Activated B cell treated with CpG ODN at 0.5 μM for 24 hours (primary cell): ENCODE measurements around the gene PKLR. TPM values are rescaled to one million over a fixed set of nuclear protein-coding genes. Genes with fewer than 3 reads are reported as not detected.
A peak's percentile ranks its signal among the peaks of the same experiment; 100 is the strongest.

ENCODE experiments used
- ATAC-seq: fragments of 200-7000 bp; cut with Tn5 transposase; one replicate; pipeline ENCODE4 v1.10.0; 2021; ENCODE audit warnings: low read depth, mild to moderate bottlenecking, moderate library complexity
- CTCF ChIA-PET: fragments of 350-600 bp; sonication (Branson Sonifier 250); formaldehyde crosslinking; loops from one replicate; lab custom pipeline; 2021; ENCODE audit warnings: antibody characterized with exemption; lab: Charles Lee
- POLR2A ChIA-PET: fragments of 350-600 bp; sonication (Branson Sonifier 250); formaldehyde crosslinking; loops from one replicate; lab custom pipeline; 2021; ENCODE audit warnings: antibody characterized with exemption; lab: Charles Lee
- DNase-seq: peaks from one replicate; pipeline ENCODE4 v3.0.0; 2022
- H3K27ac Mint-ChIP-seq: one replicate; pipeline ENCODE4 v1.8.0; 2020; ENCODE audit warnings: mixed read lengths
- H3K27me3 Mint-ChIP-seq: one replicate; pipeline ENCODE4 v1.8.0; 2021; ENCODE audit warnings: mixed read lengths
- H3K36me3 Mint-ChIP-seq: one replicate; pipeline ENCODE4 v1.8.0; 2021; ENCODE audit warnings: low read depth, mixed read lengths
- H3K4me1 Mint-ChIP-seq: one replicate; pipeline ENCODE4 v1.8.0; 2021; ENCODE audit warnings: mixed read lengths
- H3K4me3 Mint-ChIP-seq: one replicate; pipeline ENCODE4 v1.8.0; 2020; ENCODE audit warnings: mild to moderate bottlenecking, mixed read lengths
- H3K9me3 Mint-ChIP-seq: one replicate; pipeline ENCODE4 v1.8.0; 2020; ENCODE audit warnings: mixed read lengths
- CTCF ChIP-seq: fragments of 200-600 bp; IDR thresholded peaks from one replicate; pipeline ENCODE4 v1.8.0; 2022; ENCODE audit warnings: antibody characterized with exemption, mild to moderate bottlenecking
- intact Hi-C: fragments of 100-400 bp; cut with micrococcal nuclease; formaldehyde crosslinking; loops from one replicate; pipeline ENCODE4 v1.15.1; 2024
- total RNA-seq: library from RNA; stranded (reverse); gene quantifications from 2 replicates; pipeline ENCODE4 v1.2.3, GENCODE V29; 2022

PKLR gene
- total RNA-seq, 1 donor from 2014 or later, result 0.18 TPM

GRCh38 chr1:155261493-155261851 is 39.8 kb downstream of the PKLR start:
- Mint-ChIP-seq H3K4me3 (peak overlapping the region; percentile 98), H3K4me1 (peaks cover 37% of the 10 kb centered on the region), H3K27ac (peak overlapping the region; percentile 92), H3K36me3 (peaks cover 86% of the 10 kb centered on the region), H3K9me3 (no peaks in the 10 kb centered on the region), H3K27me3 (no peaks in the 10 kb centered on the region)
- CTCF ChIA-PET, result interaction anchor here (4.0 kb wide), 1 partner anchor 10 kb away, joined by 47 read pairs; no protein-coding TSS in a partner anchor
- intact Hi-C loops, result loop anchor here (5.0 kb wide), 1 partner anchor 54 kb away; the partner anchor contains the start of genes MTX1 and THBS3
- DNase-seq, result no peak
- ATAC-seq, result peak; percentile 2
- POLR2A ChIA-PET, result interaction anchor here (0.5 to 5.8 kb wide), 16 partner anchors 10 to 375 kb away, joined by 3 to 52 read pairs (median 6); partner anchors contain the start of genes ASH1L, CLK2, FDPS and KRTCAP2
- no peak for TF ChIP-seq CTCF

- Mint-ChIP-seq H3K27ac (no peak overlapping the region), H3K36me3 (peaks cover 82% of the 10 kb centered on the region)
- POLR2A ChIA-PET, result interaction anchor here (0.7 to 5.8 kb wide), 4 partner anchors 9 to 303 kb away, joined by 3 to 52 read pairs (median 4); partner anchors contain the start of genes ASH1L and CLK2
Measured at GRCh38 chr1:155260276-155260675, 41.0 kb downstream of the PKLR start.

GRCh38 chr1:155256058-155256852 is 45.0 kb downstream of the PKLR start:
- POLR2A ChIA-PET, result interaction anchor here (2.5 kb wide), 1 partner anchor 17 kb away, joined by 6 read pairs; the partner anchor contains the start of gene CLK2
- Mint-ChIP-seq H3K27me3 (no peaks in the 10 kb centered on the region), H3K27ac (peak overlapping the region; percentile 26), H3K4me3 (peak overlapping the region; percentile 84), H3K36me3 (peaks cover 43% of the 10 kb centered on the region), H3K9me3 (no peaks in the 10 kb centered on the region), H3K4me1 (peaks cover 40% of the 10 kb centered on the region)
- ATAC-seq (no peak), DNase-seq (no peak)
- no peak for TF ChIP-seq CTCF
- intact Hi-C loops, result loop anchor here (10.0 kb wide), 1 partner anchor 799 kb away; the partner anchor contains the start of genes LAMTOR2 and UBQLN4
- CTCF ChIA-PET, result interaction anchor here (1.4 to 2.0 kb wide), 2 partner anchors 63 to 67 kb away, joined by 4 to 6 read pairs; no protein-coding TSS in a partner anchor

More at GRCh38 chr1:155260276-155260675, 41.0 kb downstream of the PKLR start:
- TF ChIP-seq CTCF, result no peak
- no peak for ATAC-seq
- Mint-ChIP-seq H3K4me1 (peaks cover 44% of the 10 kb centered on the region), H3K27me3 (no peaks in the 10 kb centered on the region), H3K9me3 (no peaks in the 10 kb centered on the region), H3K4me3 (peak overlapping the region; percentile 98)
- no peak for DNase-seq
- intact Hi-C loops, result loop anchor here (5.0 kb wide), 1 partner anchor 53 kb away; the partner anchor contains the start of genes MTX1 and THBS3
- CTCF ChIA-PET, result interaction anchor here (1.2 to 4.0 kb wide), 2 partner anchors 9 to 63 kb away, joined by 4 to 47 read pairs; no protein-coding TSS in a partner anchor

GRCh38 chr1:155255243-155256007 is 45.8 kb downstream of the PKLR start, which contains the start of gene ENTREP3:
ENTREP3 (minus strand) TSS chr1:155255483; CDS start chr1:155254877, 606 bp downstream.
- no peaks in the 10 kb centered on the region for H3K27me3 Mint-ChIP-seq
- intact Hi-C loops, result loop anchor here (1.0 to 10.0 kb wide), 4 partner anchors 11 to 799 kb away; partner anchors contain the start of genes CLK2, LAMTOR2 and UBQLN4
- ATAC-seq (peak; percentile 66), DNase-seq (peak; percentile 69)
- H3K4me1 Mint-ChIP-seq, result peaks cover 37% of the 10 kb centered on the region
- H3K9me3 Mint-ChIP-seq, result no peaks in the 10 kb centered on the region
- H3K36me3 Mint-ChIP-seq, result peaks cover 39% of the 10 kb centered on the region
- ChIA-PET CTCF (interaction anchor here (1.4 to 2.0 kb wide), 3 partner anchors 31 to 68 kb away, joined by 3 to 6 read pairs (median 4); no protein-coding TSS in a partner anchor), POLR2A (interaction anchor here (0.7 to 2.5 kb wide), 6 partner anchors 10 to 428 kb away, joined by 3 to 8 read pairs (median 4); partner anchors contain the start of genes CLK2 and RUSC1)
- peak within 1 kb of the TSS; percentile 84 for H3K4me3 Mint-ChIP-seq
- peak within 1 kb of the TSS; percentile 53 for H3K27ac Mint-ChIP-seq
- TF ChIP-seq CTCF, result no peak
